Measurements from ENCODE around the gene CRYM. TPM values are rescaled to one million over a fixed set of nuclear protein-coding genes. Genes with fewer than 3 reads are reported as not detected.

Gene CRYM
- total RNA-seq, 1 donor from 2014 or later: 4.6 TPM

- H3K36me3 Mint-ChIP-seq: no peaks in the 10 kb centered on the region
- no peak within 1 kb of the TSS for H3K4me3 Mint-ChIP-seq
- no peak for DNase-seq (ENCODE audit: low spot score in 2 of 2, unreplicated experiment in 2 of 2)
- no peak within 1 kb of the TSS for H3K27ac Mint-ChIP-seq
- H3K4me1 Mint-ChIP-seq: no peaks in the 10 kb centered on the region
- H3K9me3 Mint-ChIP-seq: no peaks in the 10 kb centered on the region
- H3K27me3 Mint-ChIP-seq (ENCODE audit: low read depth): peaks cover 22% of the 10 kb centered on the region
- no peak for TF ChIP-seq CTCF (IDR thresholded peaks at IDR 0.05; ENCODE audit: unreplicated experiment)
These were observed 44.5 kb downstream of the CRYM start, which contains the start of gene ANKS4B for GRCh38 chr16:21233521-21234150. Gene ANKS4B (plus strand): TSS chr16:21233699. CDS start chr16:21233738, 39 bp downstream.

DNA sequence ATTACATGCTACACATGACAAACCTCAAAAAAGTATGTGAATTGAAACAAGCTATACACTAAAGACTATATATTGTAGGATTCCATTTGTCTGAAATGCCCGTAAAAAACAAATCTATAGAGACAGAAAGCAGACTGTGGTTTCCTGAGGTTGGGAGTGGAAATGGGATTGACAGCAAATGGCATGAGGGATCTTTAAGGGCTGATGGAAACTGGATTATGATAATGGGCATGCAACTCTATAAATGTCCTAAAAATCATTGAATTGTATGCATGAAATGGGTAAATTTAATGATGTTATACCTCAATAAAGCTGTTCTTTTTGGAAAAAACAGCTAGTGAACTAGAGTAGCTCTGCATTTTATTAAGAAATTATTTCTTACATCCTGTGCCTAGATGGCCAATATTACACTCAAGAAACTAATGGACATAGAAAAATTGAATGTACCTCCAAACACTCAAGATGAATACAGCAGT lies 45.0 kb downstream of the CRYM start:
- Mint-ChIP-seq H3K4me3 (no peak overlapping the region), H3K36me3 (no peaks in the 10 kb centered on the region), H3K27me3 (ENCODE audit: low read depth) (peaks cover 23% of the 10 kb centered on the region), H3K9me3 (no peaks in the 10 kb centered on the region), H3K4me1 (no peaks in the 10 kb centered on the region), H3K27ac (no peak overlapping the region)
- no peak for TF ChIP-seq CTCF (IDR thresholded peaks at IDR 0.05; ENCODE audit: unreplicated experiment)
- DNase-seq (ENCODE audit: low spot score in 2 of 2, unreplicated experiment in 2 of 2): no peak

- peaks cover 27% of the 10 kb centered on the region for H3K27me3 Mint-ChIP-seq (ENCODE audit: low read depth)
- no peaks in the 10 kb centered on the region for H3K36me3 Mint-ChIP-seq
- TF ChIP-seq CTCF (IDR thresholded peaks at IDR 0.05; ENCODE audit: unreplicated experiment): no peak
- H3K27ac Mint-ChIP-seq: no peak overlapping the region
- DNase-seq (ENCODE audit: low spot score in 2 of 2, unreplicated experiment in 2 of 2): no peak
- no peaks in the 10 kb centered on the region for H3K4me1 Mint-ChIP-seq
- no peak overlapping the region for H3K4me3 Mint-ChIP-seq
- H3K9me3 Mint-ChIP-seq: no peaks in the 10 kb centered on the region
These were observed 49.7 kb downstream of the CRYM start for GRCh38 chr16:21228361-21228872.

DNA sequence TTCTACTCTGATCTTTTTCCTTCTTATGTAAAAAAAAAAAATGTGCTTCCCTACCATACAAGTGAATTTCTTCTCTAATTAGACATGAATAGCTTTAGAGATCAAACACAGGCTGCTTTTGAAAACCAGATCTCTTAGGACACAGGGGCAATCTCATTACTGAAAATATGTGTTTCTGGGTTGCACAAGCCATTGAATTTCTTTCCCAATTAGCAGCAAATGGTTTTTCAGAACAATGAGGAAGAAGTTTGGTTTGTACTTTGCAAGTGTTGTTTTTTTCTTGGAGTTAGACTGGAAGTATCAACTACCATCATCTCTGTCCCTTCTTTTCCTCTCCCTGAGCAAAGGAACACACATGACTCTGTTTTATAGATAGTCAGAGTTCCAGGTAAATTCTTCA lies 50.2 kb downstream of the CRYM start:
- Mint-ChIP-seq H3K4me1 (no peaks in the 10 kb centered on the region), H3K27me3 (ENCODE audit: low read depth) (peaks cover 28% of the 10 kb centered on the region), H3K9me3 (no peaks in the 10 kb centered on the region), H3K27ac (no peak overlapping the region), H3K4me3 (no peak overlapping the region), H3K36me3 (no peaks in the 10 kb centered on the region)
- no peak for DNase-seq (ENCODE audit: low spot score in 2 of 2, unreplicated experiment in 2 of 2)
- TF ChIP-seq CTCF (IDR thresholded peaks at IDR 0.05; ENCODE audit: unreplicated experiment): no peak

DNA sequence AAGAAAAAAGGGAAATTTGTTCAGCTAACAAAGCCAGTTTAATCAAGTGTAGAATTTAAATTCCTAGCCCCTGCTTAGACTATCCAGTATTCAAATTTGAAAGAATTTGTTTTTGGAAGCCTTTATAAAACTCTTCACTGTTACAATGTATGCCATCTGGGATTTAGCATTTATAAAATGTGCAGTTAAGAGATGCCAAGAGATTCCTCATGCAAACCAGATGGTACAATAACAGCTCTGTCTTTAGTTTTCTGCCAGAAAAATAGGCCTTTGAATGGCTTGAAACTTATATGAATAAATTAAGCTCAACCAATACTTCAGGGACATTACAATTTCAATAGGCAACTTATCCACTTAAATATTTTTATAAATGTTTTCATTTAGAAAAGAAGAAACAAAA lies 51.3 kb downstream of the CRYM start:
- H3K27me3 Mint-ChIP-seq (ENCODE audit: low read depth): peaks cover 34% of the 10 kb centered on the region
- H3K36me3 Mint-ChIP-seq: no peaks in the 10 kb centered on the region
- no peak overlapping the region for H3K27ac Mint-ChIP-seq
- no peak overlapping the region for H3K4me3 Mint-ChIP-seq
- TF ChIP-seq CTCF (IDR thresholded peaks at IDR 0.05; ENCODE audit: unreplicated experiment): no peak
- H3K4me1 Mint-ChIP-seq: no peaks in the 10 kb centered on the region
- H3K9me3 Mint-ChIP-seq: no peaks in the 10 kb centered on the region
- DNase-seq (ENCODE audit: low spot score in 2 of 2, unreplicated experiment in 2 of 2): no peak
